IPS-11a (cell line): ENCODE measurements around the gene UPF3B.
"Not testable (repeated sequence)": the region's sequence is repeated elsewhere in the genome, so short reads cannot be mapped to it uniquely, and the experiment has no call there.

Source experiments
- H3K4me3 ChIP-seq: one replicate; pipeline ENCODE4 v1.5.1; 2013; ENCODE audit warnings: low read depth, low read length, control low read depth

Gene UPF3B, protein sequence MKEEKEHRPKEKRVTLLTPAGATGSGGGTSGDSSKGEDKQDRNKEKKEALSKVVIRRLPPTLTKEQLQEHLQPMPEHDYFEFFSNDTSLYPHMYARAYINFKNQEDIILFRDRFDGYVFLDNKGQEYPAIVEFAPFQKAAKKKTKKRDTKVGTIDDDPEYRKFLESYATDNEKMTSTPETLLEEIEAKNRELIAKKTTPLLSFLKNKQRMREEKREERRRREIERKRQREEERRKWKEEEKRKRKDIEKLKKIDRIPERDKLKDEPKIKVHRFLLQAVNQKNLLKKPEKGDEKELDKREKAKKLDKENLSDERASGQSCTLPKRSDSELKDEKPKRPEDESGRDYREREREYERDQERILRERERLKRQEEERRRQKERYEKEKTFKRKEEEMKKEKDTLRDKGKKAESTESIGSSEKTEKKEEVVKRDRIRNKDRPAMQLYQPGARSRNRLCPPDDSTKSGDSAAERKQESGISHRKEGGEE

DNA sequence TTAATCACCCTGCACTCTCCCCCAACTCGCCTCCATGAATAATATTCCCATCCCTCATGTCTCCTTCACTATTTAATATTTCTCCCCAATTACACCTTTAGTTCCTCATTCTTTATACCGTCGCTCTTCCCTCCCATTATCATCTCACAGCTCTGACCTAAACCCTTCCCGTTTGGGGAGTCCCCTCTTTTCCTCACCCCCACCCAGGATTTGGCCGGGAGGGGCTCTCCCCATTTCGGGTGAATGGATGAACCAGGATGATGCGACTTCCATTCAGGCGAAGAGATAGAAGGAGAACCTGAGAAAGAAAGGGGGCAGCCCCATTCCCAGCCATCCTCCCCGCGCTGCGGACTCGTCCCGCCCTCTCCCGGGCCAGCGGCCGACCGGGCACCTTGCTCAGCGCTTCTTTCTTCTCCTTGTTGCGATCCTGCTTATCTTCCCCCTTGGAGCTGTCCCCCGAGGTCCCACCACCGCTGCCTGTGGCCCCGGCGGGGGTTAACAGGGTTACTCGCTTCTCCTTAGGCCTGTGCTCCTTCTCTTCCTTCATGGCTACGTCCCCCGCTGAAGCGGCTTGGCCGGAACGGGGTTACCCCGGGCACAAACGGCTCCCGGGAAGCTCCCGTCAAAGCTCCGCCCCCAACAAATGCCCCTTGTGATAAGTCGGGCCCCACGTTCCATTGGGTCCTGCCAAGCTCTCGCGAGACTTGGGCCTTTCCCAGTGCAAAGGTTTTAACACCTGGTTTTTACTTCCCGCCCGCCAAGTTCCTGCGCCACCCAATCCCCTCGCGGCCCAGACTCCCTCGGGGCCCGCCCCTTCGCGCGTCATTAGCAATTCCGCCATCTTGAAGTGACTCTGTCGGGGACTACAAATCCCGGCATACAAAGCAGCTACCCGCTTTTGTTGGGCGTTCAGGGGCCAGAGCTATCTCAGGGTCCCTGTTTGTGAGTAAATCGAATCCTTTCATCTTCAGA is at the start of gene UPF3B:
Gene UPF3B (minus strand): TSS at position 582 of the 972 bp plus-strand sequence. CDS start 35 bp downstream, at position 547.
- H3K4me3 ChIP-seq: peak within 1 kb of the TSS; percentile 77

DNA sequence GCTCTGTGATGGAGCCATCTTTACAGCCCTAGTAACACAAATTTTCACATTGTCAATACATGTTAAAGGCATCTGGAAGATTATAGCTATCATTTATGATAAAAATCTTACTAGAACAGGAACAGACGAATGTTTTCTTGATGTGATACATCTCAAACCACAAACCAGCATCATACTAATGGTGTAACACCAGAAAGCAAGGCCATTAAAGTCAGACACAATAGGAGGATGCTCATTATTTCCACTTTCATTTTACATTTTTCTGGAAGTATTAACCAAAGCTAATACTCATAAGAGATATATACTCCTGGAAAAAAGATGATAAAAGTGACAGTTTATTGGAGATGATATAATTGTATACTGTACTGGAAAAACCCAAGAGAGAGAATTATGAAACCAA is 48.2 kb upstream of the UPF3B start:
- no peak overlapping the region for H3K4me3 ChIP-seq

DNA sequence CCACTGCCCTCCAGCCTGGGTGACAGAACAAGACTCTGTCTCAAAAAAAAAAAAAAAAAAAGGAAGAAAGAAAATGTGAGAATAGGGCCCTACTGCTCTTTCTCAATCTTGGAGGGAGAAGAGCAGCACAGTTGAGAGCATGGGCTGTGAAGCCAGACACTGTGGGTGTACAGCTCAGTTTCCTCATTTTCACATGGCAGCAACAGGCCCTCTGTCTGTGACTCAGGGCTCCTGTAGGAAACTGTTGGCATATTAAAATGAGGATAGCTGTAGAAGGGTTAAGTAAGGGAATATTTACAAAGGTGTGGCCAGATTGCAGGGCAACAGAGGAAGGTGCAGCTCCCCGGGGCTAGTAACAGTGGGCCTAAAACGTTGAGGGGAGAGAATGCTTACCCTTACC is 46.4 kb upstream of the UPF3B start:
- no peak overlapping the region for H3K4me3 ChIP-seq

DNA sequence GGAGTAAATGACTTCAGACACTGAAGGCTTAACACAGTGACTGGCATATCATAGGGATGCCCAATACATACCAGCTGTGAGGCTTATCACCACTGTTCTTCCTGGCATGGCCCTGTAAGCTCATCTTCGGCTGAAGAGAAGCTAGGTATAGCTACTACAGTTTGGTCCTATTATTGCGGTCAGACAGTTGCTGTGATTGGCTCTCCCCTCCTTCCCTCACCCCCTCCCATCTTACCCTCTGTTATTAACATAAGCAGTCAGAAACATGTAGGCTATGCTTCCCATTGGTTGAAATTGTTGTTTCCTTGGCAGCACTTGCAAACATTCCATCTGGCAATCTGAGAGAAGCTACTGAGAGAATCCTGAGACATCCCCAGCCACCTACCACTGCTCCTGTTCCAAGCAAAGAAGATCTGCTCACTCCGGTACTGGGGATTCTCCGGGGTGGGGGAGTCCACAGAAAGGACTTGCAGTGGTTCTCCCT is 43.1 kb upstream of the UPF3B start, which contains the start of gene AKAP14:
Gene AKAP14 (plus strand): TSS at position 51 of the 484 bp plus-strand sequence. CDS start 7,331 bp downstream, outside the sequence.
- H3K4me3 ChIP-seq: no peak within 1 kb of the TSS

DNA sequence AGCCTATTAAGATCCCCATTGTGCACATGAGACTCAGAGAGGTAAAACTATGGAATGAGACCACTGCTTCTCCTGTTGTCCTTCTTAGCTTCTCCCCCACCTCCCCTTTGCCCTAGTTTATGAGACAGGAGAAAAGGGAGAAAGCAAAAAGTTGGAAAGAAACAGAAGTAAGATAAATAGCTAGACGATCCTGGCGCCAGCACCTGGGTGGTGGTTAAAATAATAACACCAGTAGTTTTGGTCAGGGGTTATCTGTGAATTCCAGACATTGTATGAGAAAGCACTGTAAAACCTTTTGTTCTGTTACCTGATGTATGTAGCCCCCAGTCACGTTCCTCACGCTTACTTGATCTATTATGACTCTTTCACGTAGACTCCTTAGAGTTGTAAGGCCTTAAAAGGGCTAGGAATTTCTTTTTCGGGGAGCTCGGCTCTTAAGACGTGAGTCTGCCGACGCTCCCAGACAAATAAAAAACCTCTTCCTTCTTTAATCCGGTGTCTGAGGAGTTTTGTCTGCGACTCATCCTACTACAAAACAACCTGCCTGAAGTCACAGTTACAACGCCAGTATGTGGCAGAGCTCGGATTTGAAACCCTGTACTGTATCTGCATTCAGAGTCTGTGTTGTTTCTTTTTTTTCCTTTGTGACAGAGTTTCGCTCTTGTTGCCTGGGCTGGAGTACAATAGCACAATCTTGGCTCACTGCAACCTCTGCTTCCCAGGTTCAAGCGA is 39.4 kb upstream of the UPF3B start:
- not testable (repeated sequence) for H3K4me3 ChIP-seq

DNA sequence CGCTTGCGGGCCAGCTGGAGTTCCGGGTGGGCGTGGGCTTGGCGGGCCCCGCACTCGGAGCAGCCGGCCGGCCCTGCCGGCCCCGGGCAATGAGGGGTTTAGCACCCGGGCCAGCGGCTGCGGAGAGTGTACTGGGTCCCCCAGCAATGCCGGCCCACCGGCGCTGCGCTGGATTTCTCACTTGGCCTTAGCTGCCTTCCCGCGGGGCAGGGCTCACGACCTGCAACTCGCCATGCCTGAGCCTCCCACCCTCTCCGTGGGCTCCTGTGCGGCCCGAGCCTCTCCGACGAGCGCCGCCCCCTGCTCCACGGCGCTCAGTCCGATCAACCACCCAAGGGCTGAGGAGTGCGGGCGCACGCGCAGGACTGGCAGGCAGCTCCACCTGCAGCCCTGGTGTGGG is 37.9 kb upstream of the UPF3B start:
- H3K4me3 ChIP-seq: not testable (repeated sequence)

DNA sequence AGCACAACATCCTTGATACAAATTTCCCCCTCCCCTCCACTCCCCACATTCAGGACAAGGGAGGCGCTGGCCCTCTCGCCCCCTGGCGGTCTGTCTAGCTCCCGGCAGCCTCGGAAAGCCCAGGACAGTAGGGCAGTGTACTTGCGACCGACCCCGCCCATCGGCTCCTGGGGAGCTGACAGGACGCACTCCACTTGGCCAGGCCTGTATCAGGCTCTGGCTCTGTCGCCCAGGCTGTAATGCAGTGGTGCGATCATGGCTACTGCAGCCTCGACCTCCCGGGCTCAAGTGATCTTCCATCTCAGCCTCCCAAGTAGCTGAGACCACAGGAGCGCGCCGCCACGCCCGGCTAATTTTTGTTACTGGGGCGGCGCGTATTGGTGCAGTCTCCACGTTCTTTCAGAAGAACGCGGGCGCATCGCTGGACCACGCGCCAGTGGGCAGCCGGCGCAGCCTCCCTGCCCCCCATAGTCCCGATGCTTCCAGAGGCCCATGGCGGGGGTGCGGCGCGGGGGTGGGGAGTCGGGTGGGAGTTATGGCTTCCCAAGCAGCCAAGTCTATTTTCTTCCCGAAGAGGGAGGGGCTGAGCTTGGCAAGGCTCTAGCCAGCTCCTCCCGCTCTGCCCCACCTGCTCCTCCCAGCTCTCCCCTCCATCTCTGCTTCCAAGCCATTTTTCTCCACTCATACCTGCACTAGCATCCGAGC is 35.1 kb upstream of the UPF3B start:
- peak overlapping the region; percentile 17 for H3K4me3 ChIP-seq

DNA sequence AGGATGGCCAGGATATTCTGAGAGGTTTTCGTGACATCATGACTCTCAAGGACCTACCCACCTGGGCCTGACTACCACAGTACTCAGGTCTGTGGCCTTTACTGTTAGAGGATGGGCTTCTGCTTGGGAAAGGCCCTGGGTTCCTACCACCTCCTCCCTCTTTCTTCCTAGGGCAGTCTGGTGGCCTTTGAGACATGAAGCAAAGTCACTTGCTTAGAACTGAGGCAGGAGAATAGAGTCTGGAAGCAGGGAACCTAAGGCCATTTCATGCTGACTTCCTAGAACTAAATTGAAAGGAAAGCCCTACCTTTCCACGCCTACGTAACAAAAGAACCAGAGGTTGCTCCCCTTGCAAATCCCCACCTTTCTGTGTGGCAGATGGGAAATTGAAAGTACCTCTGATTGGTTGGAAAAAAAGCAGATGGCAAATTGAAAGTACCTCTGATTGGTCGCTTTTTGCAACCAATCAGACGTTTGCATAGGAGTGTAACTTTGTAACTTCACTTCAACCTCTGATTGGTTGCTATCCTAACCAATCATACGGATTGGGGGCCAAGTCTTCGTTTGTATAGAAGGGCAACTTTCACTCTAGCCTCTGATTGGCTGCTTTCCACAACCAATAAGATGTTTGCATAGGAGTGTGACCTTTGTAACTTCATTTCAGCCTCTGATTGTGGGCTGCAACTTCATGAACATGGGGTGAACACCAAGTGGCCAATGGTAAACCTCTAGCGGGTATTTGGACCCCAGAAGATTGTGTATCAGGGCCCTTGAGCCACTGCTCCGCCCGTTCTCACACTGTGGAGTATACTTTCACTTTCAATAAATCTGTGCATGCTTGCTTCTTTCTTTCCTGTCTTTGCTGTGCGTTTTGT is 33.0 kb upstream of the UPF3B start:
- H3K4me3 ChIP-seq: no peak overlapping the region

DNA sequence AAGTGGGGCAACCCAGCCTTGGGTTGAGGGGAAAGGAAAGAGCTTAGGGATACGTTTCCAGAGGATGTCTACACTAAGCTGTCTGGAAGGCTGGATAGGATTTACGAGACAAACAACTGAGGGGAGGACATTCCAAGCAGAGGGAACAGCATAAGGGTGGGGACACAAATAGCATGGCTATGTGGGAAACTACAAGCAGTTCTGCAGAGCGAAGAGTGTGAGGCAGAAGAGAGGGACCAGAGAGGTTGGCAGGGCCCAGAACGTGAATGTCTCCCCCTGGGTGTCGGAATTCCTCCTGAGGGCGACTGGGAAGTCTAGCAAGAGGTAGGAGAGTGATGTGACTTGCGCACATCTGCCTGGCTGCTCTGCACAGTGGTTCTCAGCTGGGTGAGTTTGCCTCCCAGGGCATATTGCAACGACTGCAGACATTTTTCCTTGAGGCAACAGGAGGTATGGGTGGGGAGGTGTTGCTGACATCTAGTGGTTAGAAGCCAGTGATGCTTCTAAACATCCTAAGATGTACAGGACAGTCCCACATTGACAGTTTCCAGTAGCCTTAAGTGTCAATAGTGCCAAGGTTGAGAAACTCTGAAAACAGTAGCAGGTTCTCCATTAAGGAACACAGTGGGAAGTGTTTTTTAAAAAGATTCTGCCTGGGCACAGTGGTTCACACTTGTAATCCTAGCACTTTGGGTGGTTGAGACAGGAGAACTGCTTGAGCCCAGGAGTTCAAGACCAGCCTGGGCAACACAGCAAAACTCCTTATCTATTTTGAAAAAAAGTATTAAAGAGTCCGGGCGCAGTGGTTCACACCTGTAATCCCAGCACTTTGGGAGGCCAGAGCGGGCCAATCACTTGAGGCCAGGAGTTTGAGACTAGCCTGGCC is 28.0 kb upstream of the UPF3B start:
- no peak overlapping the region for H3K4me3 ChIP-seq

DNA sequence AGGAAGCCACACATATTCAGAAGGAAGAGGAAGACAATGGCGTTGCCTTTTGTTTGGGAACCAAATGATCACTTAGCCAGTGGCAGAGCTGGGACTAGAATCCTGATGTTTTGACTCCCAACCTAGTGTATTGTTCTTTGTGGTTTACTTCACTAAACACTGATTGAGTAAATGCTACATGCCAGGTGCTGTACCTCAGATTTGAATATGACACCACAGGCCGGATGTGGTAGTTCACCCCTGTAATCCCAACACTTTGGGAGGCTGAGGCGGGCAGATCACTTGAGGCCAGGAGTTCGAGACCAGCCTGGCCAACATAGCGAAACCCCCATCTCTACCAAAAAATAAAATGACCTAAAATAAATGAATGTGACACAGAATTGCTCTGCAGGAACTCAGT is 27.3 kb upstream of the UPF3B start:
- no peak overlapping the region for H3K4me3 ChIP-seq

DNA sequence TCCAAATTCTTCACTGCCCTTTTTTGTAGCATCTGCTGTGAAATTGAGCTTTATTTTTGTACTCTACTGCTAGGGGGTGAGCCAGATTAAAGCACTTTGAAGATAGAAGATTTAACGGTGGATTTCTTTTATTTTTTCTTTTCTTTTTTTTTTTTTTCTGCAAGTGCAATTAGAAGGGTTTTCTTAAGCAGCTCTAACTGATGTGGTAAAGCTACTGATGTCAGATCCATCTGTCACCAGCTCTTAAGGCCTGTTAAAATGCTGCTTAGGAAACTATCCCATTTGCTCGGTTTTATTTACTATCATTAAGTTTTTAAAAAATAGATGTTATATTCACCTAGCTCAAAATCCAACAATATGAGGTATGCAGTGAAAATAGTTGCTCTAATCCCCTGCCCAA is 26.0 kb upstream of the UPF3B start:
- H3K4me3 ChIP-seq: no peak overlapping the region

DNA sequence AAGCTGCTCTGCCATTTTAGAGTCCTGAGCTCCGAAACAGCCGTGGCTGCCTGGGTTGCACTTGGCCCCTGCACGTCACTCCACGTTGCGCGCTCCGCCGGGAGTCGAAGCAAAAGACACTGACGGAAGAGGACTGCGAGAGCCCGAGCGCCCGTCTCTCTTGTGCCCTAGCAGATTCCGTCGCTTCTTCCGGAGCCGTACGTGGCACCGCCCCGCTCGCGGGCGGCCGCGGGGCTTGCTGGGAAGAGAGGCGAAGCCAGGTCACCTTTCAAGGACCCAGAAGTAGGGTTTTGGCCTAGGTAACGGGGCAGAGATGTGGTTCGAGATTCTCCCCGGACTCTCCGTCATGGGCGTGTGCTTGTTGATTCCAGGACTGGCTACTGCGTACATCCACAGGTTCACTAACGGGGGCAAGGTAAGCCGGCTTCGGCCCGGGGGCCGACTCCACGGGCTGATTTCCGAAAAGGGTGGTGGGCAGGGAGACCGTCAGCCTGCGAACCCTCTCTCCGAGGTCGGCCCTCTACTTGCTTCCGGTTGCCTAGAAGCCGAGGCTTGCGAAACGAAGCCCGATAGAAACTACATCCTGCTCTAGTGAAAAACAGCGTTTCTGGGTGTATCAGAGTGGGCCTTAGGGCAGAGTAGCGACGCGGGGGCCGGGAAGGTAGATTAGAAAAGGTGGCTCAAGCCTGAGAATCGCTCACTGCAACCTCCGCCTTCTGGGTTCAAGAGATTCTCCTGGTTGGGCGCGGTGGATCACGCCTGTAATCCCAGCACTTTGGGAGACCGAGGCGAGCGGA is 19.0 kb upstream of the UPF3B start, which contains the start of the genes NDUFA1 and RNF113A:
Gene NDUFA1 (plus strand): TSS at position 234 of the 797 bp plus-strand sequence. CDS start 80 bp downstream, at position 314.
Gene RNF113A (minus strand): TSS at position 135 of the 797 bp plus-strand sequence. CDS start 120 bp downstream, at position 15.
- peak within 1 kb of the TSS; percentile 71 for H3K4me3 ChIP-seq

DNA sequence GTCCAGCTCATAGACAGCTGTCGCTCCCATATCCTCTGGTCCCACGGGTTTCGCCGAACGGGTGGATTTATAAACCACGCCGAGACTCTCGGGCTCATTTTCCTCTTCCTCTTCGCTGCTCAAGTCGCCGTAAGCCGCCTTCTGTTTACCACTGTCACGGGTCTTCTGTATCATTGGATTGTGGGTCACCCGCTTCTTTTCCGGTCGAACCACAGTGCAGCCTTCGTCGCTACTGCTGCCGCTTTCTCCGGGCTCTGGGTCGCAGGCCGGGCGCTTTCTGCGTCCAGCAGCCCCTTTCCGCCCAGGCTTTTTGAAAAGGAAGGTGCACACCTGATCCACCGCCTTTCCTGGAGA is 18.5 kb upstream of the UPF3B start:
- peak overlapping the region; percentile 71 for H3K4me3 ChIP-seq

DNA sequence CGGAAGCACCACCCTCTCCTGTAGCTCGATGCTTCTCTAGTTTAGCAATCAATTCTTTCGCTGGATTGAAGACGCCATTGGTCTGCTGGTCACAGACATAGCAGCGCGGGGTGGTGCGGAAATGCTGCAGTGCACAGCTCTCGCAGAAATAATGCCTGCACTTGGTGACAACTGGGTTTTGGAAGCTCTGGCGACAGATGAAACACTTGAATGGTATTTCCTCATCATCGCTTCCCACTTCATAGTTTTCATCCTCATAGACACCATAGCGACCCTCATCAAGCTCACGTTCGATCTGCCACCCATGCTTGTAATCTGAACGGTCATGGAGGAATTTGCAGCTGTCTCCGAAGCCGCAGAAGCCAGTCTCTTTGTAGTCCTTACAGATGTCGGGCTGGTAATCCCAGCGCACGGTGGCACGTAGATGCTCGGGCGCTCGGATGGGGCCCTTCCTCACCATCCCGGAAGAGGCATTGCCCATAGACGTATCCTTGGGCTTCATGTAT is 17.9 kb upstream of the UPF3B start:
- H3K4me3 ChIP-seq: peak overlapping the region; percentile 71

DNA sequence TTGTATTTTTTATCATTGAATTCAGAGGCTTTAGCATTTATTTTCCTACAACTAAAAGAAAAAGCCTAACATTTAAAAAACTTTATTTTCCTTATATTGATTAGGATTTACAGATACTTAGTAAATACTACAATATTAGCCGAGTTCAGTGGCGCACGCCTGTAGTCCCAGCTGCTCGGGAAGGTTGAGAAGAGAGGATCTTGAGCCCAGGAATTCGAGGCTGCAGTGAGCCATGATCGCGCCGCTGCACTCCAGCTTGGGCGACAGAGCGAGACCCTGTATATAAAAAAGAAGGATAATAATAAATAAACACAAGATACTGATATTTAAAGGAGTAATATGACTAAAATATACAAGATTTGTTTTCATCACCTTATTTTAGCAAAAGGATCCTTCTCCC is 681 bp upstream of the UPF3B start:
- H3K4me3 ChIP-seq: no peak overlapping the region

DNA sequence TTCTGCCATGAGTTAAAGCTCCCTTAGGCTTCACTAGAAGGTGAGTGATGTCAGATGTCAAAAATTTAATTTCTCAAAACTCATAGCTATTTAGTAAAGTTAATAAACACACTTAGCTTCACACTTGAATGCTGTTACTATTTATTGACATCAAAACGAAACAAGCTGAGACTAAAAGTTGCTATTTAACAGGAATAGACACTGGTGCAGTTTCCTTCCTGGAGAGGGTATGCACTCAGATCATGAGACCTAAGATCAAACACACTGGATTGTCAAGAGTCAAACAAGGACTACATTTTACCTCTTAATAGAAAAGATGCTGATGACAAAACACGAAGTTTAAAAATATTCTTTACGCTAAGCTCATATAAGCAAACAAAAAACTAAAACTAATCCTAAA is 18.9 kb downstream of the UPF3B start:
- H3K4me3 ChIP-seq: no peak overlapping the region

DNA sequence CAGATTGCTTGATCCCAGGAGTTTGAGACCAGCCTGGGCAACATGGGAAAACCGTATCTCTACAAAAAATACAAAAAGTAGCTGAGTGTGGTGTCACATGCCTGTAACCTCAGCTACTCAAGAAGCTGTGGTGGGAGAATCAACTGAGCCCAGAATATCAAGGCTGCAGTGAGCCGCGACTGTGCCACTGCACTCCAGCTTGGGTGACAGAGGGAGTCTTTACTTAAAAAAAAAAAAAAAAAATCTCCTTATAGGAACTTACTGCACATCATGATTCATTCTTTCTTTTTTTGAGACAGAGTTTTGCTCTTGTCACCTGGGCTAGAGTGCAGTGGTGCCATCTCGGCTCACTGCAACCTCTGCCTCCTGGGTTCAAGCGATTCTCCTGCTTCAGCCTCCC is 24.3 kb downstream of the UPF3B start:
- no peak overlapping the region for H3K4me3 ChIP-seq
